Measurements from ENCODE around the gene VGLL1.
A peak's percentile ranks its signal among the peaks of the same experiment; 100 is the strongest.

Gene VGLL1

DNA sequence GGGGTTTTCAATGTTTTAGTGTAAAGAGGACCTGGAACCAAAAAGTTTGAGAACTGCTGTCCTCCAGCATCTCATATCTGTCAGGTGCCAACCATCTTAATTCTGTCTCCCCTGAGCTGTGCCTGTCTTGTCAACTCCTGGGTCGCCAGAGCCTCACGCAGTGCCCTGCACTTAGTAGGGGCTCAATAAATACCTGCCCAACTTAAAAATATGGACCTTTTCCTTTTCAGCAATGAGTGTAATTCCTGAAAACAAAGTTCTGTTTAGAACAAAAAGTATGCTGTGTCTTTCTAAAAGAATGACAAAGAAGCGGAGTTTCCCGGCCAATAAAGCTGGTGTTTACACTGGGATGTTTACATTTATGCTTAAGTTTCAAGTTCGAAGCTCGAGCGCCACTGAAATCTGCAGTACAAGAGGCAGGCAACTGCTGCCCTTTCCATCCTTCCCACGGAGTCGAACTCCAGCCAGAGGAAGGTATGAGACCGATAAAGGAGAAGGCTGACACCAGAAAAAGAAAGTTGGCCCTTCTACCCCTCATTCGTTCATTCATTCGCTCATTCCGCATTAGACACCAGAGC is 35.7 kb upstream of the VGLL1 start:
- H3K9me2 ChIP-seq (replicated peaks; ENCODE audit: insufficient read depth, low read length): no peaks in the 10 kb centered on the region
- no peaks in the 10 kb centered on the region; the same call in 1 of the 2 replicates for H3K36me3 ChIP-seq (replicated peaks; ENCODE audit: insufficient read depth, low read length)
- H3K9ac ChIP-seq (ENCODE audit: low read length): peak overlapping the region; percentile 77
- no peaks in the 10 kb centered on the region for H3K4me1 ChIP-seq (ENCODE audit: low read length)
- H3K4me3 ChIP-seq (ENCODE audit: low read length): peak overlapping the region; percentile 66
- H3F3A ChIP-seq (ENCODE audit: insufficient read depth, low read length): peaks cover 10% of the 10 kb centered on the region
- no peak for DNase-seq
- H4K20me1 ChIP-seq (ENCODE audit: insufficient read depth, low read length): no peaks in the 10 kb centered on the region
- H3K79me2 ChIP-seq (ENCODE audit: low read length): peaks cover 22% of the 10 kb centered on the region
- peak overlapping the region; percentile 82 for H3K27ac ChIP-seq (ENCODE audit: low read length)
- no peaks in the 10 kb centered on the region for H3K9me3 ChIP-seq (replicated peaks; ENCODE audit: insufficient read depth, low read length)
- H3K4me2 ChIP-seq (ENCODE audit: low read depth, low read length): peak overlapping the region; percentile 75
- H3K27me3 ChIP-seq (replicated peaks; ENCODE audit: insufficient read depth, low read length): no peaks in the 10 kb centered on the region
- no peak for TF ChIP-seq EZH2phosphoT487 (IDR thresholded peaks at IDR 0.05; ENCODE audit: low read length)
- TF ChIP-seq, protein P1, sequence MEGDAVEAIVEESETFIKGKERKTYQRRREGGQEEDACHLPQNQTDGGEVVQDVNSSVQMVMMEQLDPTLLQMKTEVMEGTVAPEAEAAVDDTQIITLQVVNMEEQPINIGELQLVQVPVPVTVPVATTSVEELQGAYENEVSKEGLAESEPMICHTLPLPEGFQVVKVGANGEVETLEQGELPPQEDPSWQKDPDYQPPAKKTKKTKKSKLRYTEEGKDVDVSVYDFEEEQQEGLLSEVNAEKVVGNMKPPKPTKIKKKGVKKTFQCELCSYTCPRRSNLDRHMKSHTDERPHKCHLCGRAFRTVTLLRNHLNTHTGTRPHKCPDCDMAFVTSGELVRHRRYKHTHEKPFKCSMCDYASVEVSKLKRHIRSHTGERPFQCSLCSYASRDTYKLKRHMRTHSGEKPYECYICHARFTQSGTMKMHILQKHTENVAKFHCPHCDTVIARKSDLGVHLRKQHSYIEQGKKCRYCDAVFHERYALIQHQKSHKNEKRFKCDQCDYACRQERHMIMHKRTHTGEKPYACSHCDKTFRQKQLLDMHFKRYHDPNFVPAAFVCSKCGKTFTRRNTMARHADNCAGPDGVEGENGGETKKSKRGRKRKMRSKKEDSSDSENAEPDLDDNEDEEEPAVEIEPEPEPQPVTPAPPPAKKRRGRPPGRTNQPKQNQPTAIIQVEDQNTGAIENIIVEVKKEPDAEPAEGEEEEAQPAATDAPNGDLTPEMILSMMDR (IDR thresholded peaks at IDR 0.05; ENCODE audit: low read length): no peak
- peak overlapping the region; percentile 46 for H2AFZ ChIP-seq (ENCODE audit: low read length)

DNA sequence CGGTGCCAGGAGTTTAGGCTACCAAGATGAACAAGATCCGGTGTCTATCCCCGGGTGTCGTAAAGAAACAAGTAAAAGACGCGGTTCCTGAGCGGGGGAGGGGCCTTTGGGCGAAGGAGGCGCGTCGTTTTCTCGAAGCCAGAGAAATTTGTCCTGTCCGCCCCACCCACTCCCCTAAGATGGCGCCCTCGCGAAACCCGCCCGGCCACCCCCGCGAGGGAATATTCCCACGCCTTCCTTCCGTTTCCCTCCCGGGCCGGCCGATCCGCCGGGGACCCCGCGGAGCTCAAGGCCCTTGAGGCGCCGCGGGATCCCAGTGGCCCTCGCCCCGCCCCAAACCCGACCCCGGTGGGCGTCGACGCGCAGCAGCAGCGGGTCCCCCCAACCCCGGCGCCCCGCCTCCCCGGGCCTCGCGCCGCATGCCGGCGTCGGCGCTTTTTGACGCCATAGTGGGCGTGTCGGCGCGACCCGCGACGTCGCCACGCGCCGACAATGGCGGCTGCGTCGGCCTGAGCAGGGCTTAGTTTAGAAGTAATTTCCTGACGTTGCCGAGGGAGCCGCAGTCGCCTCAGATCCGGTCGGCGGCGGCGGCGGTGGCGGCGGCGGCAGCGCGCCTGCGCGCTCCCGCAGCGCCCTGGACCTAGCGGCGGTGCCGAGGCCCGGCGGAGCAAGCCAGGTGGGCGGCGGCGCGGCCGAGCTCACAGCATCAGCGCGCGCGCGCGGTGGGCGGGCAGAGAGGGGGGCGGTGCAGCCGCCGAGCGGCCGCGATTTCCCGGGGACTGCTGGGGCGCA is 35.1 kb upstream of the VGLL1 start:
- Histone ChIP-seq H3K4me3 (ENCODE audit: low read length) (peak overlapping the region; percentile 86), H3F3A (ENCODE audit: insufficient read depth, low read length) (peaks cover 10% of the 10 kb centered on the region), H3K9me3 (replicated peaks; ENCODE audit: insufficient read depth, low read length) (no peaks in the 10 kb centered on the region), H3K4me1 (ENCODE audit: low read length) (no peaks in the 10 kb centered on the region), H3K79me2 (ENCODE audit: low read length) (peaks cover 22% of the 10 kb centered on the region), H3K4me2 (ENCODE audit: low read depth, low read length) (peak overlapping the region; percentile 75; the same call in 1 of the 2 replicates), H3K9ac (ENCODE audit: low read length) (peak overlapping the region; percentile 77), H4K20me1 (ENCODE audit: insufficient read depth, low read length) (no peaks in the 10 kb centered on the region), H3K27ac (ENCODE audit: low read length) (peak overlapping the region; percentile 82), H3K9me2 (replicated peaks; ENCODE audit: insufficient read depth, low read length) (no peaks in the 10 kb centered on the region), H3K27me3 (replicated peaks; ENCODE audit: insufficient read depth, low read length) (no peaks in the 10 kb centered on the region), H2AFZ (ENCODE audit: low read length) (peak overlapping the region; percentile 46), H3K36me3 (replicated peaks; ENCODE audit: insufficient read depth, low read length) (no peaks in the 10 kb centered on the region; the same call in 1 of the 2 replicates)
- TF ChIP-seq, protein P1 (IDR thresholded peaks at IDR 0.05; ENCODE audit: low read length): no peak
- TF ChIP-seq EZH2 (optimal IDR thresholded peaks at IDR 0.05; ENCODE audit: low read depth, low read length) (no peak), EZH2phosphoT487 (IDR thresholded peaks at IDR 0.05; ENCODE audit: low read length) (no peak)
- DNase-seq: peak; percentile 88

- H3K27ac ChIP-seq (ENCODE audit: low read length): peak within 1 kb of the TSS; percentile 82
Observed at GRCh38 chrX:136497556-136498052, 34.4 kb upstream of the VGLL1 start, which contains the start of gene HTATSF1. Gene HTATSF1, plus strand, starts transcription at chrX:136497592. Its CDS starts 93 bp downstream, at chrX:136497685.

More at GRCh38 chrX:136497556-136498052, 34.4 kb upstream of the VGLL1 start, which contains the start of gene HTATSF1:
- H3K79me2 ChIP-seq (ENCODE audit: low read length): peaks cover 22% of the 10 kb centered on the region
- H3K27me3 ChIP-seq (replicated peaks; ENCODE audit: insufficient read depth, low read length): no peaks in the 10 kb centered on the region
- H3K4me3 ChIP-seq (ENCODE audit: low read length): peak within 1 kb of the TSS; percentile 86
- no peaks in the 10 kb centered on the region for H3K9me2 ChIP-seq (replicated peaks; ENCODE audit: insufficient read depth, low read length)
- H3K36me3 ChIP-seq (replicated peaks; ENCODE audit: insufficient read depth, low read length): no peaks in the 10 kb centered on the region; the same call in 1 of the 2 replicates
- H3F3A ChIP-seq (ENCODE audit: insufficient read depth, low read length): peaks cover 10% of the 10 kb centered on the region
- H3K9ac ChIP-seq (ENCODE audit: low read length): peak within 1 kb of the TSS; percentile 77
- H3K9me3 ChIP-seq (replicated peaks; ENCODE audit: insufficient read depth, low read length): no peaks in the 10 kb centered on the region
- peak within 1 kb of the TSS; percentile 75 for H3K4me2 ChIP-seq (ENCODE audit: low read depth, low read length)
- DNase-seq: no peak
- H2AFZ ChIP-seq (ENCODE audit: low read length): peak within 1 kb of the TSS; percentile 48
- TF ChIP-seq, protein P1 (IDR thresholded peaks at IDR 0.05; ENCODE audit: low read length): no peak
- TF ChIP-seq EZH2phosphoT487 (IDR thresholded peaks at IDR 0.05; ENCODE audit: low read length) (no peak), EZH2 (optimal IDR thresholded peaks at IDR 0.05; ENCODE audit: low read depth, low read length) (no peak)
- H4K20me1 ChIP-seq (ENCODE audit: insufficient read depth, low read length): no peaks in the 10 kb centered on the region
- H3K4me1 ChIP-seq (ENCODE audit: low read length): no peaks in the 10 kb centered on the region
